HEK293 (cell line): ENCODE data around the gene TNFSF13.

Experiments
- AEBP2 ChIP-seq: fragments of 450-650 bp; formaldehyde crosslinking; IDR thresholded peaks from 2 replicates; pipeline ENCODE4 v1.5.1; 2016; ENCODE audit warnings: missing biosample characterization, missing genetic modification characterization, borderline replicate concordance
- GFI1B ChIP-seq: fragments of 450-650 bp; formaldehyde crosslinking; IDR thresholded peaks from 2 replicates; pipeline ENCODE4 v1.5.1; 2016; ENCODE audit warnings: missing biosample characterization, missing genetic modification characterization
- GLI4 ChIP-seq: fragments of 450-650 bp; formaldehyde crosslinking; IDR thresholded peaks from 2 replicates; pipeline ENCODE4 v1.5.1; 2016; ENCODE audit warnings: missing biosample characterization, missing genetic modification characterization
- HOXA7 ChIP-seq: sonication (generic); formaldehyde crosslinking; IDR thresholded peaks from 2 replicates; pipeline ENCODE4 v1.8.1; 2022; ENCODE audit warnings: missing genetic modification reagents, borderline replicate concordance
- KLF7 ChIP-seq: fragments of 450-650 bp; formaldehyde crosslinking; IDR thresholded peaks from 2 replicates; pipeline ENCODE4 v1.5.1; 2016; ENCODE audit warnings: missing biosample characterization, missing genetic modification characterization, borderline replicate concordance
- PRDM1 ChIP-seq: fragments of 450-650 bp; formaldehyde crosslinking; IDR thresholded peaks from 2 replicates; pipeline ENCODE4; 2016; ENCODE audit warnings: missing biosample characterization, missing genetic modification characterization
- PRDM4 ChIP-seq: fragments of 450-650 bp; formaldehyde crosslinking; IDR thresholded peaks from 2 replicates; pipeline ENCODE4 v1.5.1; 2017; ENCODE audit warnings: missing biosample characterization, missing genetic modification characterization
- SCRT1 ChIP-seq: fragments of 450-650 bp; formaldehyde crosslinking; IDR thresholded peaks from 2 replicates; pipeline ENCODE4 v1.5.1; 2016; ENCODE audit warnings: missing biosample characterization, missing genetic modification characterization, borderline replicate concordance
- SP2 ChIP-seq: fragments of 450-650 bp; formaldehyde crosslinking; IDR thresholded peaks from 2 replicates; pipeline ENCODE4 v1.5.1; 2016; ENCODE audit warnings: missing biosample characterization, missing genetic modification characterization
- SP3 ChIP-seq: fragments of 450-650 bp; formaldehyde crosslinking; IDR thresholded peaks from 2 replicates; pipeline ENCODE4 v1.5.1; 2016; ENCODE audit warnings: missing biosample characterization, missing genetic modification characterization
- ZBTB44 ChIP-seq: fragments of 450-650 bp; IDR thresholded peaks from 2 replicates; pipeline ENCODE4 v1.5.1; 2018; ENCODE audit warnings: missing biosample characterization, mild to moderate bottlenecking, missing genetic modification characterization
- ZBTB8A ChIP-seq: fragments of 450-650 bp; formaldehyde crosslinking; IDR thresholded peaks from 2 replicates; pipeline ENCODE4 v1.5.1; 2016; ENCODE audit warnings: missing biosample characterization, missing genetic modification characterization
- ZFHX2 ChIP-seq: fragments of 450-650 bp; formaldehyde crosslinking; conservative IDR thresholded peaks from 2 replicates; pipeline ENCODE4 v1.5.1; 2016; ENCODE audit warnings: missing biosample characterization, missing genetic modification characterization
- ZNF146 ChIP-seq: fragments of 450-650 bp; formaldehyde crosslinking; IDR thresholded peaks from 2 replicates; pipeline ENCODE4 v1.5.1; 2016; ENCODE audit warnings: missing biosample characterization, missing genetic modification characterization
- ZNF169 ChIP-seq: fragments of 450-650 bp; formaldehyde crosslinking; IDR thresholded peaks from 2 replicates; pipeline ENCODE4 v1.5.1; 2016; ENCODE audit warnings: missing biosample characterization, missing genetic modification characterization
- ZNF2 ChIP-seq: fragments of 450-650 bp; formaldehyde crosslinking; IDR thresholded peaks from 2 replicates; pipeline ENCODE4 v1.5.1; 2016; ENCODE audit warnings: missing biosample characterization, missing genetic modification characterization
- ZNF311 ChIP-seq: fragments of 450-650 bp; formaldehyde crosslinking; IDR thresholded peaks from 2 replicates; pipeline ENCODE4 v1.5.1; 2017; ENCODE audit warnings: missing biosample characterization, missing genetic modification characterization, borderline replicate concordance
- ZNF362 ChIP-seq: fragments of 450-650 bp; formaldehyde crosslinking; IDR thresholded peaks from 2 replicates; pipeline ENCODE4 v1.5.1; 2016; ENCODE audit warnings: missing biosample characterization, missing genetic modification characterization
- ZNF394 ChIP-seq: fragments of 450-650 bp; formaldehyde crosslinking; IDR thresholded peaks from 2 replicates; pipeline ENCODE4 v1.5.1; 2016; ENCODE audit warnings: missing biosample characterization, missing genetic modification characterization, mild to moderate bottlenecking, moderate library complexity, borderline replicate concordance
- ZNF416 ChIP-seq: fragments of 450-650 bp; formaldehyde crosslinking; IDR thresholded peaks from 2 replicates; pipeline ENCODE4 v1.5.1; 2016; ENCODE audit warnings: missing biosample characterization, missing genetic modification characterization
- ZNF488 ChIP-seq: fragments of 450-650 bp; formaldehyde crosslinking; IDR thresholded peaks from 2 replicates; pipeline ENCODE4 v1.5.1; 2016; ENCODE audit warnings: missing biosample characterization, missing genetic modification characterization
- ZNF501 ChIP-seq: fragments of 450-650 bp; formaldehyde crosslinking; IDR thresholded peaks from 2 replicates; pipeline ENCODE4 v1.5.1; 2016; ENCODE audit warnings: missing biosample characterization, missing genetic modification characterization
- ZNF571 ChIP-seq: fragments of 450-650 bp; formaldehyde crosslinking; IDR thresholded peaks from 2 replicates; pipeline ENCODE4 v1.5.0; 2017; ENCODE audit warnings: missing biosample characterization, missing genetic modification characterization
- ZNF596 ChIP-seq: fragments of 450-650 bp; IDR thresholded peaks from 2 replicates; pipeline ENCODE4 v1.5.0; 2018; ENCODE audit warnings: missing biosample characterization, mild to moderate bottlenecking, missing genetic modification characterization, moderate library complexity
- ZNF639 ChIP-seq: fragments of 450-650 bp; formaldehyde crosslinking; IDR thresholded peaks from 2 replicates; pipeline ENCODE4 v1.5.1; 2016; ENCODE audit warnings: missing biosample characterization, missing genetic modification characterization
- ZNF692 ChIP-seq: fragments of 450-650 bp; formaldehyde crosslinking; IDR thresholded peaks from 2 replicates; pipeline ENCODE4 v1.5.1; 2016; ENCODE audit warnings: missing biosample characterization, missing genetic modification characterization
- ZNF76 ChIP-seq: fragments of 450-650 bp; formaldehyde crosslinking; IDR thresholded peaks from 2 replicates; pipeline ENCODE4; 2016; ENCODE audit warnings: low read depth, missing biosample characterization, missing genetic modification characterization, borderline replicate concordance
- ZSCAN30 ChIP-seq: fragments of 450-650 bp; IDR thresholded peaks from 2 replicates; pipeline ENCODE4 v1.5.1; 2018; ENCODE audit warnings: missing biosample characterization, mild to moderate bottlenecking, missing genetic modification characterization, moderate library complexity
- ZSCAN4 ChIP-seq: fragments of 450-650 bp; formaldehyde crosslinking; IDR thresholded peaks from 2 replicates; pipeline ENCODE4 v1.5.1; 2017; ENCODE audit warnings: missing biosample characterization, missing genetic modification characterization

Gene TNFSF13

GRCh38 chr17:7561028-7561575 is 2.6 kb downstream of the TNFSF13 start (continued):
- TF ChIP-seq ZNF692 (peak; percentile 99), ZNF416 (tag by site-specific recombination) (no peak), ZNF501 (tag by site-specific recombination) (no peak; the same call in 1 of the 2 replicates), ZNF394 (tag by site-specific recombination) (no peak; the same call in 1 of the 2 replicates), ZBTB8A (tag by site-specific recombination) (peak; percentile 65), ZBTB44 (tag by site-specific recombination) (no peak), ZSCAN30 (tag by site-specific recombination) (peak; percentile 73; the same call in 1 of the 2 replicates), ZNF362 (tag by site-specific recombination) (no peak), GFI1B (tag by site-specific recombination) (no peak), ZNF311 (tag by site-specific recombination) (no peak), PRDM4 (tag by site-specific recombination) (no peak), SCRT1 (tag by site-specific recombination) (no peak), ZNF571 (no peak), ZNF596 (no peak), GLI4 (tag by site-specific recombination) (no peak), ZNF639 (tag by site-specific recombination) (no peak; the same call in 1 of the 2 replicates), ZNF146 (no peak; the same call in 1 of the 2 replicates), ZNF488 (no peak), ZNF76 (tag by site-specific recombination) (no peak), ZFHX2 (tag by site-specific recombination) (no peak), PRDM1 (no peak), AEBP2 (tag by site-specific recombination) (no peak), ZNF169 (tag by site-specific recombination) (no peak), SP3 (tag by site-specific recombination) (peak; percentile 21; the same call in 1 of the 2 replicates), KLF7 (tag by site-specific recombination) (peak; percentile 12; the same call in 1 of the 2 replicates), ZSCAN4 (no peak), HOXA7 (no peak), SP2 (tag by site-specific recombination) (no peak), ZNF2 (tag by site-specific recombination) (peak; percentile 29; the same call in 1 of the 2 replicates)
